Mesenchymal stem cell (in vitro differentiated cells and primary cell): Measurements from ENCODE around the gene HSPA9.

Experiments
- DNase-seq: peaks from one replicate; pipeline ENCODE4 v3.0.0-alpha.2; 2013
- H2AFZ ChIP-seq: one replicate; pipeline ENCODE4 v1.6.1; 2013; ENCODE audit warnings: low read depth, mild to moderate bottlenecking, control low read depth, inconsistent platforms, low read length, moderate library complexity
- H2AK5ac ChIP-seq: 2 replicates; pipeline ENCODE4 v1.6.1; 2013; ENCODE audit warnings: low read length, moderate library complexity, mild to moderate bottlenecking, inconsistent platforms; ENCODE audit not compliant: severe bottlenecking
- H2BK120ac ChIP-seq: one replicate; pipeline ENCODE4 v1.6.1; 2013; ENCODE audit warnings: low read depth, mild to moderate bottlenecking, inconsistent platforms, low read length, moderate library complexity
- H2BK12ac ChIP-seq, 2 experiments: one replicate each; pipeline ENCODE4 v1.6.1; 2013; ENCODE audit warnings: inconsistent platforms in 2 of 2, low read length in 2 of 2, mild to moderate bottlenecking in 2 of 2, moderate library complexity in 2 of 2, control low read depth in 1 of 2
- H2BK15ac ChIP-seq: one replicate; pipeline ENCODE4 v1.6.1; 2013; ENCODE audit warnings: mild to moderate bottlenecking, low read depth, inconsistent platforms; ENCODE audit not compliant: poor library complexity, severe bottlenecking
- H2BK5ac ChIP-seq: 2 replicates; pipeline ENCODE4 v1.6.1; 2013; ENCODE audit warnings: low read depth, mild to moderate bottlenecking, low read length, control low read depth, inconsistent platforms; ENCODE audit not compliant: poor library complexity, severe bottlenecking
- H3K14ac ChIP-seq, 2 experiments: one replicate each; pipeline ENCODE4 v1.6.1; 2013; ENCODE audit warnings: inconsistent platforms in 2 of 2, low read length in 2 of 2, control low read depth in 1 of 2, mild to moderate bottlenecking in 1 of 2, moderate library complexity in 1 of 2
- H3K18ac ChIP-seq, 2 experiments: one replicate each; pipeline ENCODE4 v1.6.1; 2013; ENCODE audit warnings: inconsistent platforms in 2 of 2, low read length in 2 of 2, control low read depth in 1 of 2, low read depth in 1 of 2, mild to moderate bottlenecking in 1 of 2
- H3K23ac ChIP-seq, 2 experiments: one replicate each; pipeline ENCODE4 v1.6.1; 2013; ENCODE audit warnings: inconsistent platforms in 2 of 2, low read length in 2 of 2, mild to moderate bottlenecking in 2 of 2, moderate library complexity in 2 of 2, control low read depth in 1 of 2
- H3K27ac ChIP-seq: 2 replicates; pipeline ENCODE4 v1.5.1; 2013; ENCODE audit warnings: mild to moderate bottlenecking, moderate library complexity, low read length, control low read depth, inconsistent platforms; ENCODE audit not compliant: poor library complexity, severe bottlenecking
- H3K27me3 ChIP-seq, 2 experiments: 2 replicates each; pipeline versions ENCODE4 v1.6.1 to v1.7.0; 2013; ENCODE audit warnings: low read length in 2 of 2, mild to moderate bottlenecking in 2 of 2, moderate library complexity in 2 of 2, control low read depth in 1 of 2, inconsistent platforms in 1 of 2; ENCODE audit not compliant: control insufficient read depth in 1 of 2, insufficient read depth in 1 of 2
- H3K36me3 ChIP-seq, 2 experiments: 2 replicates each; pipeline versions ENCODE4 v1.6.1 to v1.7.0; 2013; ENCODE audit warnings: low read length in 2 of 2, control low read depth in 1 of 2, inconsistent platforms in 1 of 2, low read depth in 1 of 2, mild to moderate bottlenecking in 1 of 2; ENCODE audit not compliant: insufficient read depth in 2 of 2, control insufficient read depth in 1 of 2
- H3K4ac ChIP-seq, 2 experiments: one replicate each; pipeline ENCODE4 v1.6.1; 2013; ENCODE audit warnings: inconsistent platforms in 2 of 2, low read length in 2 of 2, mild to moderate bottlenecking in 2 of 2, moderate library complexity in 2 of 2, control low read depth in 1 of 2, low read depth in 1 of 2
- H3K4me1 ChIP-seq: 2 replicates; pipeline ENCODE4 v1.6.1; 2013; ENCODE audit warnings: low read depth, low read length, control low read depth; ENCODE audit not compliant: control insufficient read depth, insufficient read depth
- H3K4me2 ChIP-seq: 2 replicates; pipeline ENCODE4 v1.6.1; 2013; ENCODE audit warnings: low read length, mild to moderate bottlenecking, inconsistent platforms; ENCODE audit not compliant: poor library complexity, severe bottlenecking
- H3K4me3 ChIP-seq, 2 experiments: 2 replicates each; pipeline versions ENCODE4 v1.5.1 to v1.7.0; 2013; ENCODE audit warnings: low read length in 2 of 2, mild to moderate bottlenecking in 2 of 2, control low read depth in 1 of 2, low read depth in 1 of 2; ENCODE audit not compliant: insufficient read depth in 1 of 2
- H3K79me1 ChIP-seq: replicated peaks from 2 replicates; pipeline ENCODE4 v1.6.1; 2013; ENCODE audit warnings: mild to moderate bottlenecking, control low read depth, low read length, inconsistent platforms; ENCODE audit not compliant: poor library complexity, severe bottlenecking
- H3K9ac ChIP-seq: 2 replicates; pipeline ENCODE4 v1.7.0; 2013; ENCODE audit warnings: mild to moderate bottlenecking, low read length, moderate library complexity
- H3K9me3 ChIP-seq: 2 replicates; pipeline ENCODE4 v1.7.0; 2013; ENCODE audit warnings: mild to moderate bottlenecking, low read length; ENCODE audit not compliant: control insufficient read depth
- H4K8ac ChIP-seq: one replicate; pipeline ENCODE4 v1.6.1; 2013; ENCODE audit warnings: inconsistent platforms, mild to moderate bottlenecking, low read length, moderate library complexity
- H4K91ac ChIP-seq: one replicate; pipeline ENCODE4 v1.6.1; 2013; ENCODE audit warnings: mild to moderate bottlenecking, low read length, inconsistent platforms
- WGBS: methylation state at CpG from one replicate; pipeline ENCODE4 v1.1.7; 2013; ENCODE audit warnings: mixed read lengths; 5-methylcytosine and 5-hydroxymethylcytosine counted together

Gene HSPA9

GRCh38 chr5:138541511-138542179, 33.6 kb downstream of the HSPA9 start:
- Histone ChIP-seq H3K4me3 (peak overlapping the region; percentile 89 to 99), H2BK15ac (no peak overlapping the region), H2BK12ac (no peak overlapping the region), H3K4ac (peak overlapping the region in 1 of 2 experiments; percentile 98), H2AK5ac (peak overlapping the region; percentile 39), H3K4me2 (peak overlapping the region; percentile 96), H2AFZ (no peak overlapping the region), H2BK5ac (no peak overlapping the region), H3K14ac (no peak overlapping the region), H3K9me3 (no peaks in the 10 kb centered on the region), H4K8ac (no peak overlapping the region), H3K18ac (no peak overlapping the region), H3K23ac (peak overlapping the region in 1 of 2 experiments; percentile 80), H3K27ac (peak overlapping the region; percentile 89), H3K79me1 (peaks cover 1% of the 10 kb centered on the region), H3K36me3 (peaks cover 0 to 29% of the 10 kb centered on the region in 2 experiments), H4K91ac (no peak overlapping the region), H3K4me1 (peaks cover 5% of the 10 kb centered on the region), H2BK120ac (no peak overlapping the region), H3K9ac (peak overlapping the region; percentile 100), H3K27me3 (no peaks in the 10 kb centered on the region)
- no peak for DNase-seq
- 70% methylated on average over 5 of the region's 6 CpGs for WGBS

DNA sequence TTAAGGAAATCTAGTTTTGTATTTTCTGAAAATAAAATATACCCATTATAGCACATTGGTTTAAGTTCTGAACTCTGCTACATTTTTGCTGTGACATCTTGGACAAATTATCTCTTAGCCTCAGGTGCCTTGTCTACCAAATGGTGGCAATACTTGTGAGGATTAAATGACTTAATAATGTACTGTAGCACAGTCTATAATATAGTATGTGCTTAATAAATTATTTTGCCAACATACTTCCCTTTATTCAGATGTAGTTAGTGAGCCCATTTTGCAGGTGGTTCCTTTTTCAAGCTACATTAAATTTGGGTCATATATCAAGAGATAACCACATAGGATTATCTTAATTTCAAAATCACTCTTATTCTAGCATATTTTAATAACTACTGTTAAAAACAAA, 35.4 kb downstream of the HSPA9 start:
- H2BK5ac ChIP-seq: no peak overlapping the region
- no peak overlapping the region for H2AK5ac ChIP-seq
- peak overlapping the region in 1 of 2 experiments; percentile 3 for H3K4me3 ChIP-seq
- peaks cover 1% of the 10 kb centered on the region for H3K79me1 ChIP-seq
- no peak overlapping the region for H4K8ac ChIP-seq
- H4K91ac ChIP-seq: no peak overlapping the region
- no peak overlapping the region for H2BK12ac ChIP-seq
- H3K9ac ChIP-seq: peak overlapping the region; percentile 100
- no peak overlapping the region for H3K4me2 ChIP-seq
- DNase-seq: no peak
- H3K36me3 ChIP-seq: peaks cover 5 to 38% of the 10 kb centered on the region in 2 experiments
- no peak overlapping the region for H3K4ac ChIP-seq
- H3K14ac ChIP-seq: no peak overlapping the region
- no peak overlapping the region for H2AFZ ChIP-seq
- H3K23ac ChIP-seq: no peak overlapping the region
- H2BK120ac ChIP-seq: no peak overlapping the region
- peaks cover 4% of the 10 kb centered on the region for H3K4me1 ChIP-seq
- no peak overlapping the region for H3K18ac ChIP-seq
- H3K27me3 ChIP-seq: no peaks in the 10 kb centered on the region
- H2BK15ac ChIP-seq: no peak overlapping the region
- no peaks in the 10 kb centered on the region for H3K9me3 ChIP-seq
- no peak overlapping the region for H3K27ac ChIP-seq

DNA sequence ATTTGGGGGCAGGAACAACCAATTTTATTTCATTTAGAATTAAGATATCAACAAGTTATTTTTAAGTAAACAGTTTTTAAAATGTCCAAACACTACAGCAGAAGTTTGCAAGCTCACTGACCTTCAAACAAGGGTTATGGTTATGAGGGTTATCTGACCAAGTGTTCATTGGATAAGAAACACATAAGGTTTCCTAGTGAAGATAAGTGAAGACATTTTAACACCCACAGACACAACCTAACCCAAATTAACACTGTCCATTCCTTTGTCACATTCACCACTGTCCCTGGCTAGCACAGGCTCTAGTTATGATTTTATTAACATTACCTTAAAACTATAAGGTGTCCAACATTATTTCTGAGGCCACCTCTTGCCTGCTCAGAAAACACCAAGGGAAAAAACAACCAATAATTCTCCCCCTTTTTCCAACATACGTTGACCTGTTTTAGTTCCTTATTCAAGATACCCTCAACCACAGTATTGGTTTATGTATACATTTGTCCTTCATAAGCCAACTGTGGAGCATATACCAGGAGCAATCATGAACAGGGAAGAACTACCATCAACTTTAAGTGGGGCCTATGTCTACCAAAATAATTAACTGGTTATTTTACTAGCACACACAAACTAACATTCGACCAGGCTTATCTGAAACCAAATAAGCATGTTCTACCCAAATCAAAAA, 36.1 kb downstream of the HSPA9 start:
- no peak for DNase-seq
- H3K9ac ChIP-seq: no peak overlapping the region
- no peak overlapping the region for H3K4me2 ChIP-seq
- no peaks in the 10 kb centered on the region for H3K9me3 ChIP-seq
- WGBS: 100% methylated on average over 2 of the region's 2 CpGs
- H2BK5ac ChIP-seq: no peak overlapping the region
- H3K27me3 ChIP-seq: no peaks in the 10 kb centered on the region
- no peak overlapping the region for H2BK12ac ChIP-seq
- H4K8ac ChIP-seq: no peak overlapping the region
- no peak overlapping the region for H3K18ac ChIP-seq
- no peak overlapping the region for H4K91ac ChIP-seq
- no peak overlapping the region for H3K27ac ChIP-seq
- H2AK5ac ChIP-seq: no peak overlapping the region
- H2AFZ ChIP-seq: no peak overlapping the region
- H2BK120ac ChIP-seq: no peak overlapping the region
- H3K36me3 ChIP-seq: peaks cover 5 to 43% of the 10 kb centered on the region in 2 experiments
- H3K79me1 ChIP-seq: no peaks in the 10 kb centered on the region
- H3K4ac ChIP-seq: no peak overlapping the region
- no peak overlapping the region for H3K23ac ChIP-seq
- no peaks in the 10 kb centered on the region for H3K4me1 ChIP-seq
- no peak overlapping the region for H3K14ac ChIP-seq
- no peak overlapping the region for H2BK15ac ChIP-seq
- H3K4me3 ChIP-seq: peak overlapping the region in 1 of 2 experiments; percentile 3

DNA sequence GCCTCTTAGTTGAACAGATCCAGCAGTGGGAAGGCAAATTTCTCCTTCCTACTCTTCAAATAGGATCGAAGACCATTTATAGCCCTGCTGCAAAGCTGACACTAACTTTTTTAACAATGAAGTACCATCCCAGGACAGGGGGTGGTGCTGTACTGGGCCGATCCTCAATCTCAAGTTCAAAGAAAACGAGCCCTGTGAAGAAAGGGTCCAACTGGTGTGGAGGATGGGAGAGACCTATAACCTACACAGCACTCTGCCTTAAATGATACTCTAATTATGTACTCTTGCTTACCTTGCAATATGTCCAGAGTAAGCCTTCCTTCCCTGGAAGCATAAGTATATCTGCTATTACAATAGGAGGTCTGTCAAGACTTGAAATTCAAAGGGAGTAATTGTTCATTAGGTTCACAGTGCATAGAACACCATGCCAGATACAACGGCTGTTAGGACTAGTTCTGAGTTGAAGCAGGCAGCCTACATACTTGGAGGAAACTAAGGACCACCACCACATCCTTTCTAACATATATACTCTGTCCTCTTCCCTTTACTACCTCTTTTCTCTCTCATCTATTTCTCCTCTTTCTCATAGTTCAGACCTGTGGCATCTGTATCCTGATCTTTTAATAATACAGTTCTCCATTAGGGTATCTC, 38.4 kb downstream of the HSPA9 start:
- peaks cover 10 to 48% of the 10 kb centered on the region in 2 experiments for H3K36me3 ChIP-seq
- H3K4me1 ChIP-seq: no peaks in the 10 kb centered on the region
- H3K23ac ChIP-seq: no peak overlapping the region
- no peak overlapping the region for H2AFZ ChIP-seq
- no peak overlapping the region for H3K18ac ChIP-seq
- DNase-seq: peak; percentile 60
- no peak overlapping the region for H3K27ac ChIP-seq
- no peak overlapping the region for H2BK15ac ChIP-seq
- no peak overlapping the region for H3K9ac ChIP-seq
- no peak overlapping the region for H3K14ac ChIP-seq
- H2AK5ac ChIP-seq: no peak overlapping the region
- no peak overlapping the region for H2BK120ac ChIP-seq
- no peak overlapping the region for H3K4me3 ChIP-seq
- H3K4me2 ChIP-seq: no peak overlapping the region
- no peak overlapping the region for H4K8ac ChIP-seq
- no peak overlapping the region for H2BK5ac ChIP-seq
- H3K27me3 ChIP-seq: no peaks in the 10 kb centered on the region
- no peaks in the 10 kb centered on the region for H3K79me1 ChIP-seq
- no peak overlapping the region for H3K4ac ChIP-seq
- H2BK12ac ChIP-seq: no peak overlapping the region
- no peaks in the 10 kb centered on the region for H3K9me3 ChIP-seq
- WGBS: 86% methylated on average over 4 of the region's 4 CpGs
- no peak overlapping the region for H4K91ac ChIP-seq
